HS-27A (cell line): ENCODE data around the gene FERMT1.
"Not testable (repeated sequence)": the region's sequence is repeated elsewhere in the genome, so short reads cannot be mapped to it uniquely, and the experiment has no call there.

Experiments
- DNase-seq: peaks from one replicate; pipeline ENCODE4 v3.0.0-alpha.2; 2012; ENCODE audit warnings: low read depth, missing footprints

FERMT1 gene

DNA sequence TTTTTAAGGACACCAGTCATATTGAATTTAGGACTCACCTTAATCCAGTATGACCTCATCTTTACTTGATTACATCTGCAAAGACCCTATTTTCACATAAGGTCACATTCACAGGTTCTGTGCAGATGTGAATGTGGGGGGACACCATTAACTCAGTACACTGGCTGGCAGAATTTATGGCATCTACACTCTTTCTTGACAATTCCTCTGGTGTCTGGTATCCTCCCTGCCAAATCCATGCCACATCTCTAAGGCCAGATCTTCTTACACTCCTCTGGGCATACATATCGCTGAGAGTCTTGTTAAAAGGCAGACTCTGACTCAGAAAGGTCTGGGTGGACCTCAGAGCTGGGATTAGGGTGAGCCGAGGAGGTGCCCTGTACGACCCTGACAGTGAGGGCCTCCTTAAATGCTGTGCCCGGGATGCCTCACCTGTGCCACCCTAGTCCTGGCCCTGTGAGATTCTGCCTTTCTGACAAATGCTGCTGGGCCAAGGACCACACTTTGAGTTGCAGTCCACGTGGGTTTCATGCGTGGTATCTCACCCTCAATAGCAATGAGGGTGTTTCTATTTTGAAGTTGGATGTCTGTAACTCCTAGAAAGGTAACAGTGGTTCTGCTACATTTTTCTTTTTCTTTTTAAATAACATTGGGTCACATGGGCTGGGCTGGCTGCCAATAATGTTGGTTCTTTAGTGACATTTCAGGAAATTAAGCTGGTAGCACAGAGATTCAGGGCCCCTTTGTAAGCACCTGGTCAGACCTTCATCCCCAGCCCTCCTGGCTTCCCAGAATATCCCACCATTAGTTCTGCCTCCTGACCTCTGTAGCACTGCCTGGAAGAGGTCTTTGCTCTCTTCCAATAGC lies 51.8 kb downstream of the FERMT1 start:
- no peak for DNase-seq

GRCh38 chr20:6069669-6070068 lies 53.2 kb downstream of the FERMT1 start:
- DNase-seq, result no peak

DNA sequence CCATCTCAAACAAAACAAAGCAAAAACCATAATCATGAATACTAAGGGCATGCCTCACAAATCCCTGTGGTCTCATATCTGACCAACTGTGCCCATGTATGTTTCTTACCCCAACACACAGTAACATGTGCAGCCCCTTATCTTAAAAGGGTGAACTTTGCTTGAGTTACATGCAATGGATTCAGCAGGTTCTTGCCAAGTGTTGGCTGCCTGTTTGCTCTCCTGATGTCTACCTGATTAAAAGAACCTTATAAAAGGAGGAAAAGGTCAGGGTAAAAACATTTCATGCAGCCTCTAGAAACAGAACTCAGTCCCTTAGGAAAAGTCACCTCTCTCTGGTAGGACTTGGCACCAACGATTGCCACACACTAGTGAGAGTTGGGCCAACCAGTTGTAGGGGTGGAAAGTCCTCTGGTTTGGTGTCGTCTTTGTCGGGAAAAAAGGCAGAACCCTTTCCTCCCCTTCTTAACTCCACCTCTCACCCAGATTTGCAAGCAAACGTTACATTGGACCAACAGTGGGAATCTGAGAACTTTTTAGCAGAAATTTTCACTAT lies 55.0 kb downstream of the FERMT1 start:
- DNase-seq, result no peak

GRCh38 chr20:6066582-6066981 lies 56.2 kb downstream of the FERMT1 start:
- no peak for DNase-seq

DNA sequence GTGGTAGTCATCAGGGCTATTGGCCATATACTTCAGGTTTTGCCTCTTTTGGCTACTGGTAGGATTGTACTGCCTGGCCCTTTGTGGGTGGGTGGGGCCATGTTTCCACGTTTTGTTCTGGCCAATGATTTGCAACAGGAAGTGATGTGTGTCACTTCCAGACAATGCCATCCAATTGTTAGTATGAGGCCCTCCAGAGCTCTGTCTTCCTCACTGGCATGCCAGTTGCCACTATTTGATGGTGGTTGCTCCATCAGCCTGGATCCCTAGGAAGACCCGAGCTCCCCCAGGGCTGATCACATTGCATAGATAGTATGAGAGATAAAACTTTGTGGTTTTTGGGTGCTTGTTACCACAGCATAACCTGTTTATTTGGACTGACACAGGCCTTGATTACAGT lies 61.3 kb downstream of the FERMT1 start:
- no peak for DNase-seq

DNA sequence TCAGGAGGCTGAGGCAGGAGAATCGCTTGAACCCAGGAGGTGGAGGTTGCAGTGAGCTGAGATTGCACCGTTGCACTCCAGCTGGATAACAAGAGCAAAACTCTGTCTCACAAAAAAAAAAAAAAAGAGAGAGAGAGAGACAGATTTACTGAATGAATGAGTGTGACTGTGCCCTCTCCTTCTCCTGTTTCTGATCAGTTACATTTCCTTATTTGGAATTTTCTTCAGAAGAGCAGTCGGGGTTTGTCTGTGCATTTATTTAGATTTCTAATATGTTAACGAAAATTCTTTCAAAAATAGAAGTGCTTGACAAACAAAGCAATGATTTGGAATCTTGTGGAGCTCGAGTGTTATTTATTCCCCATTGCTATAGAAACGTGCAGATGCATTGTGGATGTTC lies 62.6 kb downstream of the FERMT1 start:
- DNase-seq, result no peak

DNA sequence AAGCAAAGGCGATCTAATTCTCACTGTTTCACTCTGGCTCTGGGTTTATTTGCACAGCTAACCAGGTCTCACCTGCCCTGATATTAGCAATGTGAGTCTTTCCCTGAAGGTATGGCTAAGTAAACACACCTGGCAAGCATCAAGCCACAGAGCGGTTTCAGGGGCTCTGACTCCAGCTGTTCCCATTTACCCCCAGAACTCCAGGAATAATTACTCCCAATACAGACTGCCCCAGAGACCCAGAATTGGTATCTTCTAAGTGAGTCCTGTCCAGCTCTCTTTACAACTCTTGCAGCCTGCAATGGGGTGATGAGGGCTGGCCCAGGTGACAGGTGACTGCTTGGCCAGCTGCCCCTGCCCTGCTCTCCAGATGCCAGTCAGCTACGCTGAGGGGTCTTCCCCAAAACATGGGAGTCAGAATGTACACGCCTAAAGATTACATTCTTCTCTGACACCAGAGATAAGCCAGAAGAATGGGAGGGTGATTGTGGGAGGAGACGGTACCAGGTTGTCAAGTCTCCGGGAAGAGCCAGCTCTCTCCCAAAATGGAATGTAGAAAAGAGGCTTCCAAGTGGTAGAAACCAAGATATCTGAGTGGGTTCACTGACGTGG lies 64.0 kb downstream of the FERMT1 start:
- no peak for DNase-seq

DNA sequence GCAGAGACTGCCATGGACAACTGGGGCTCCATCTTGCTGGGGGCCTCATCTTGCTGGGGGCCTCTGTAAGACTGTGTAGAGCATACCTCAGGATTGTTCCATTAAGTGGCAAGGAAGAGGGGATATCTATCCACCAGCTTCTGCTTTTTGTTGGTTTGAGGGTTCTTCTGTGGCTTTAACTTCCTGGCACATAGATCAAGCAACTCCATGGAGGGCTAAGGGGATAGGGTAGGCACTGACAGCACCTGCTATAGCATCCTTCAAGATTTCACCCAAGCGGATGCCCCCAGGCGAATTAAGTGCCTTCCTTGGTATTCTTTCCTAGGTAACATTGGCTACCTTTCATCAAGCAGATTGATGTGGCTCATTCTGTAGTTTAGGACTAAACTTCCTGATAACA lies 65.1 kb downstream of the FERMT1 start:
- no peak for DNase-seq

- DNase-seq, result no peak
Measured at GRCh38 chr20:6057139-6057538, 65.7 kb downstream of the FERMT1 start.

DNA sequence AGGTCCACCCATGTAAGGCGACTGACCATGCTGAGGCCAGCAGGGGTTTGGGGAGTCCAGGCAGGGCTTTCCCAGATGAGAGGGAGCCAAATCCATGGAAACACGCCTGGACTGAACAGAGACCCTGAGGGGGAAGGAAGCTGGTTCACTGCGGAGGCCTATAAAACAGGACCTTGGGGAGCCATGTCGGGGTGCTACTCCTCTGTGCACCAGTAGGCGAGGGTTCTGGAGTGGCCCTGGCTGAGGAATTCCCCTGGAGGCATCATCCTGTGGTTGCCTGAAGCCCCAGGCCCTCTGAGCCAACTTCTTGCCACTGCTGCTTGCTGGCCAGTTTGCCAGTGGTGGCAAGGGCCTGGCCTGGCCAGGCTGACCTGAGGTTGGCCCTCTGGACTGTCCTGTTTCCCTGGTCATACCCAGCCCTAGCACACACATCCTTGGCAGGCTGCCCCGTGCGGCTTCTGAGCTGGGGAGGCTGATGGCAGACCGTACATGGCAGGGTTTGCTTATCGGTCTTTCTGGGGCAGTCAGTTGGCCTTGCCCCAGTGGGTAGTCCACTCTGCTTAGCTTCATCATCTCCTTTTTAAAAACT lies 66.8 kb downstream of the FERMT1 start:
- DNase-seq, result no peak

- DNase-seq, result no peak
Measured at GRCh38 chr20:6055161-6055783, 67.6 kb downstream of the FERMT1 start.

DNA sequence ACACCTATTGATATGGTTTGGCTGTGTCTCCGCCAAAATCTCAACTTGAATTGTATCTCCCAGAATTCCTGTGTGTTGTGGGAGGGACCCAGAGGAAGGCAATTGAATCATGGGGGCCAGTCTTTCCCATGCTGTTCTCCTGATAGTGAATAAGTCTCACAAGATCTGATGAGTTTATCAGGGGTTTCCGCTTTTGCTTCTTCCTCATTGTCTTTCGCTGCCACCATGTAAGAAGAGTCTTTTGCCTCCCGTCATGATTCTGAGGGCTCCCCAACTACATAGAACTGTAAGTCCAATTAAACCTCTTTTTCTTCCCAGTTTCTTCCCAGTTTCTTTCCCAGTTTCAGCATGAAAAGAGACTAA lies 68.2 kb downstream of the FERMT1 start:
- DNase-seq, result not testable (repeated sequence)

- peak; percentile 12 for DNase-seq
Measured at GRCh38 chr20:6053776-6054688, 68.8 kb downstream of the FERMT1 start, which contains the start of gene LRRN4. Gene LRRN4 (minus strand): TSS chr20:6054060. CDS start chr20:6052799, 1,261 bp downstream.

DNA sequence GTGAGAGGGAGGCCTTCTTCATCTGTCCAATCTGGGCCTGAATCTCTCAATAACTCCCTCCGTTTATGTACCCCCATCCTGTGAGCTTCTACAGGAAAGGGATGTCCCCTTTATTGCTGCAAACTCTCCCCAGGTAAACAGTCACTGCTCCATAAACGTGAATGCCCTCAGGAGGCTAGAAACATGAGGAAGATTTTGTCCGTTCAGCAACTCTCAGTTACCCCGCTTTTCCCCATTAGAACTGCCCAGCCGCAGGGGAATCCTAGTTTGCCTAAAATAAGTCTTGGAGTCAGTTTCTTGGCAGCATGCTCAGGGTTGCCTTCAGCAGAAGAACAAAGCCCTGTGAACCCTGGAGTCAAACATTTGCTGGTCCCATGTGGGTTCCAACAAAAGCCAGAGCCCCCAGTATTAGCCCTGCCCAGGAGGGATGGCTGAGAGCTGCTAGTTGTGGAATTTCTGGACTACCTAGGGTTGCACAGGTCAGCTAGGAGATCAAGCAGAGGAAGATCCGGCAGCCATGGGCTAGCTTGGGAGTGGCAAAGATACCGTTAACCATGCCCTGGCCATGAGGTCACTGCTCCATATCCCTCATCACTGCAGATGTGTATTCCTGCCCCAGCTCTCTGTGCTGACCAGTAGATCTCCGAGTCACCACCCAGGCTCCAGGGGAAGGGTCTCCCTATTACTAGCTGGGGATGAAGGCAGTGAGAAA lies 69.6 kb downstream of the FERMT1 start:
- DNase-seq, result no peak

DNA sequence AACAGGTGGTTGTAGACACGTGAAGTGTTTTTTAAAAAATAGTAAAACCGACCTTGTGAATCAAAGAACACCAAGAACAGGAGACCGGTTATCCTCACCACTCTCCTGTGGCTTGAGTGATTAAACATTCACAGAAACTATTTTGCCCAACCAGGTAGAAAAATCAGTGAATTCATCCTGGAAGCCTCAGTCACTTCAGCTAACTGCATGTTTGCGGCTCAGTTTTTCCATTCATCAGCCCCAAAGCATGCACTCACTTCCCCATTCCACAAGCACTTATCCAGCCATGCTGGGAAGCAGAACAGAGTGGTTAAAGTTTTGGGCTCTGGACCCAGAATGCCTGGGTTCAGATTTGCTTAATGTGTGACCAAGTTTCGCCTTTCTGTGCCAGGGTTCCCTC lies 71.3 kb downstream of the FERMT1 start:
- no peak for DNase-seq

DNA sequence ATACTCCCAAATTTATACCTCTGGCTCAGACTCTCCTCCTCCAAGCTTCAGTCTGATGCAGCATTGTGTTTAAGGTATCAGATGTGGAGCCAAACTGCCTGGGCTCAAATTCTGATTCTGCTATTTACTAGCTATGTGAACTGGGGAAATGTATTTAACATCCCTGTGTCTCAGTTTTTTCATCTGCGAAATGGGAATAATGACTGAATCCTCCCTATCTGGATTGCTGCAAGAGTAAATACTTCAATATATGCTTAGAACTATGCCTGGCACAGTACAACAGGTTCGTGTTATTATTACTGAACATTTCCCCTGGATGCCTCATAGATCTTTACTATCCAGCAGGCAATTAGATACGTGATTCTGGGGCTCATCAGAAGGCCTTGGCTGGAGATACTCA lies 74.4 kb downstream of the FERMT1 start:
- DNase-seq, result no peak

DNA sequence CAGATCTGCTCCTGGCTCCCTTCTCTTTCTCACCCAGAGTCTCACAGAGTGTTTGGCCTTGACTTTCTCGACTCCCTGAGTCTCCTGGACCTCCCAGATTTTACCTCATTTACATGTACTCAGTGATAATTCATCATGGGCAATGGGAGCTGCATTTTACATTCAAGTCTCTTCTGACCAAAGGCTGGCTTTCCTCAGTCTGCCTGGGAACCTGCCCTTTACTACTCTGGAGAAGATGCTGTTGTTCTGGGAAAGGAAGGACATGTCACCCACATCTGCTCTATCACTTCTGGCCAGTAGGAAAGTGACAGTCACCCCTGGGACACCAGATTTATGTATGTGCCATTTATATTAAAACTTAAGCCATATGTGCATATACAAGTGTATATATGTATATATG lies 76.4 kb downstream of the FERMT1 start:
- no peak for DNase-seq

GRCh38 chr20:6045566-6045965 lies 77.3 kb downstream of the FERMT1 start:
- DNase-seq, result no peak

- no peak for DNase-seq
Measured at GRCh38 chr20:6044115-6044514, 78.7 kb downstream of the FERMT1 start.

- DNase-seq, result no peak
Measured at GRCh38 chr20:6041808-6042265, 81.0 kb downstream of the FERMT1 start.
